Neural progenitor cell (in vitro differentiated cells): ENCODE data around the gene MYL2. TPM values are rescaled to one million over a fixed set of nuclear protein-coding genes. Genes with fewer than 3 reads are reported as not detected.

Experiments used
- DNase-seq: peaks from one replicate; pipeline ENCODE4 v3.0.0-alpha.2; 2016; ENCODE audit warnings: low spot score
- H2AFZ ChIP-seq: fragments of 200-600 bp; sonication (generic); replicated peaks from 2 replicates; pipeline ENCODE4 v1.6.1; 2016; ENCODE audit warnings: antibody characterized with exemption
- H3F3A ChIP-seq: fragments of 200-600 bp; sonication (generic); 2 replicates; pipeline ENCODE4 v1.6.1; 2016; ENCODE audit warnings: antibody characterized with exemption, low read depth
- H3K27ac ChIP-seq: fragments of 200-600 bp; sonication (generic); 2 replicates; pipeline ENCODE4 v1.5.1; 2016; ENCODE audit warnings: mild to moderate bottlenecking
- H3K27me3 ChIP-seq: fragments of 200-600 bp; sonication (generic); 2 replicates; pipeline ENCODE4 v1.6.1; 2016; ENCODE audit warnings: mild to moderate bottlenecking, moderate library complexity
- H3K36me3 ChIP-seq: fragments of 200-600 bp; sonication (generic); 2 replicates; pipeline ENCODE4 v1.5.1; 2016
- H3K4me1 ChIP-seq: fragments of 200-600 bp; sonication (generic); 2 replicates; pipeline ENCODE4 v1.6.1; 2016; ENCODE audit warnings: mixed run types
- H3K4me2 ChIP-seq: fragments of 200-600 bp; sonication (generic); 2 replicates; pipeline ENCODE4 v1.6.1; 2016
- H3K4me3 ChIP-seq: fragments of 200-600 bp; sonication (generic); 2 replicates; pipeline ENCODE4 v1.5.1; 2016
- H3K79me2 ChIP-seq: fragments of 200-600 bp; sonication (generic); 2 replicates; pipeline ENCODE4 v1.6.1; 2016; ENCODE audit warnings: low read depth
- H3K9ac ChIP-seq: fragments of 200-600 bp; sonication (generic); 2 replicates; pipeline ENCODE4 v1.6.1; 2016
- H3K9me3 ChIP-seq: fragments of 200-600 bp; sonication (generic); 2 replicates; pipeline ENCODE4 v1.5.1; 2016; ENCODE audit warnings: low read depth
- H4K20me1 ChIP-seq: fragments of 200-600 bp; sonication (generic); 2 replicates; pipeline ENCODE4 v1.6.1; 2016; ENCODE audit warnings: low read depth
- H3K27ac Mint-ChIP-seq: 3 replicates; pipeline ENCODE4 v1.8.0; 2021; ENCODE audit warnings: mixed read lengths
- H3K27me3 Mint-ChIP-seq: 2 replicates; pipeline ENCODE4 v1.8.0; 2022; ENCODE audit warnings: low read depth, mild to moderate bottlenecking, inconsistent platforms, moderate library complexity, mixed read lengths; ENCODE audit not compliant: insufficient read depth
- H3K36me3 Mint-ChIP-seq: 3 replicates; pipeline ENCODE4 v1.8.0; 2021; ENCODE audit warnings: mixed read lengths
- H3K4me1 Mint-ChIP-seq: 3 replicates; pipeline ENCODE4 v1.8.0; 2021; ENCODE audit warnings: mixed read lengths
- H3K4me3 Mint-ChIP-seq: 3 replicates; pipeline ENCODE4 v1.8.0; 2021; ENCODE audit warnings: mild to moderate bottlenecking, moderate library complexity, mixed read lengths
- H3K9me3 Mint-ChIP-seq: 3 replicates; pipeline ENCODE4 v1.8.0; 2020; ENCODE audit warnings: mixed read lengths
- CTCF ChIP-seq: fragments of 200-600 bp; sonication (generic); IDR thresholded peaks from 2 replicates; pipeline ENCODE4 v1.5.1; 2017; ENCODE audit warnings: antibody characterized with exemption, mild to moderate bottlenecking
- EZH2 ChIP-seq: fragments of 200-600 bp; sonication (generic); IDR thresholded peaks from 2 replicates; pipeline ENCODE4 v1.6.1; 2017; ENCODE audit warnings: antibody characterized with exemption, mild to moderate bottlenecking, moderate library complexity
- EZH2phosphoT487 ChIP-seq: fragments of 200-600 bp; sonication (generic); IDR thresholded peaks from 2 replicates; pipeline ENCODE4 v1.6.1; 2017; ENCODE audit warnings: antibody characterized with exemption
- total RNA-seq: library from RNA; depleted of rRNA; stranded (reverse); fragments of >200 nt; gene quantifications from 2 replicates; pipeline ENCODE4 v1.2.3, GENCODE V29; 2015; ENCODE audit warnings: low replicate concordance

The MYL2 gene
- total RNA-seq, 1 donor from 2014 or later: not detected

GRCh38 chr12:110930348-110931314, 10.3 kb upstream of the MYL2 start:
- H2AFZ ChIP-seq: no peak overlapping the region
- H3K27me3 ChIP-seq: peaks cover 8% of the 10 kb centered on the region
- no peak overlapping the region for H3K4me3 ChIP-seq
- no peaks in the 10 kb centered on the region for H3K9me3 Mint-ChIP-seq
- no peaks in the 10 kb centered on the region for H3K79me2 ChIP-seq
- no peak overlapping the region for H3K27ac Mint-ChIP-seq
- DNase-seq: no peak
- no peaks in the 10 kb centered on the region for H3K36me3 ChIP-seq
- no peaks in the 10 kb centered on the region for H3K36me3 Mint-ChIP-seq
- H3K9ac ChIP-seq: no peak overlapping the region
- H3K9me3 ChIP-seq: no peaks in the 10 kb centered on the region
- no peak overlapping the region for H3K4me3 Mint-ChIP-seq
- peaks cover 5% of the 10 kb centered on the region for H3K4me1 ChIP-seq
- no peak for TF ChIP-seq EZH2phosphoT487
- TF ChIP-seq EZH2: no peak
- no peak for TF ChIP-seq CTCF
- H3K4me1 Mint-ChIP-seq: no peaks in the 10 kb centered on the region
- H4K20me1 ChIP-seq: no peaks in the 10 kb centered on the region
- H3F3A ChIP-seq: peaks cover 7% of the 10 kb centered on the region
- H3K4me2 ChIP-seq: no peak overlapping the region
- H3K27me3 Mint-ChIP-seq: peaks cover 6% of the 10 kb centered on the region
- H3K27ac ChIP-seq: no peak overlapping the region

- Histone ChIP-seq H4K20me1 (no peaks in the 10 kb centered on the region), H3K36me3 (no peaks in the 10 kb centered on the region), H3K27ac (no peak overlapping the region), H3K4me2 (no peak overlapping the region), H3K9me3 (no peaks in the 10 kb centered on the region), H3K9ac (no peak overlapping the region), H3K4me3 (no peak overlapping the region), H3F3A (peaks cover 7% of the 10 kb centered on the region), H3K79me2 (no peaks in the 10 kb centered on the region), H2AFZ (no peak overlapping the region), H3K4me1 (peaks cover 5% of the 10 kb centered on the region), H3K27me3 (no peaks in the 10 kb centered on the region)
- Mint-ChIP-seq H3K9me3 (no peaks in the 10 kb centered on the region), H3K4me1 (no peaks in the 10 kb centered on the region), H3K4me3 (no peak overlapping the region), H3K27ac (no peak overlapping the region), H3K27me3 (peaks cover 8% of the 10 kb centered on the region), H3K36me3 (no peaks in the 10 kb centered on the region)
- TF ChIP-seq CTCF: no peak
- no peak for TF ChIP-seq EZH2
- no peak for TF ChIP-seq EZH2phosphoT487
- no peak for DNase-seq
Observed at GRCh38 chr12:110929818-110930217, 9.4 kb upstream of the MYL2 start.

- H3K4me3 ChIP-seq: no peak overlapping the region
- H3F3A ChIP-seq: peaks cover under 1% of the 10 kb centered on the region
- no peak overlapping the region for H3K4me2 ChIP-seq
- Mint-ChIP-seq H3K4me3 (no peak overlapping the region), H3K27me3 (peaks cover 7% of the 10 kb centered on the region), H3K36me3 (no peaks in the 10 kb centered on the region), H3K27ac (no peak overlapping the region), H3K9me3 (no peaks in the 10 kb centered on the region), H3K4me1 (no peaks in the 10 kb centered on the region)
- no peak overlapping the region for H2AFZ ChIP-seq
- TF ChIP-seq CTCF (no peak), EZH2 (no peak), EZH2phosphoT487 (no peak)
- H3K9ac ChIP-seq: no peak overlapping the region
- no peak overlapping the region for H3K27ac ChIP-seq
- no peak for DNase-seq
- no peaks in the 10 kb centered on the region for H3K36me3 ChIP-seq
- no peaks in the 10 kb centered on the region for H3K79me2 ChIP-seq
- no peaks in the 10 kb centered on the region for H3K27me3 ChIP-seq
- no peaks in the 10 kb centered on the region for H3K9me3 ChIP-seq
- peaks cover 5% of the 10 kb centered on the region for H3K4me1 ChIP-seq
- H4K20me1 ChIP-seq: no peaks in the 10 kb centered on the region
Observed at GRCh38 chr12:110928700-110929099, 8.3 kb upstream of the MYL2 start.
